HEK293 (cell line): ENCODE data around the gene HS3ST6.

ENCODE experiments used
- ATF2 ChIP-seq: fragments of 450-650 bp; formaldehyde crosslinking; IDR thresholded peaks from 2 replicates; pipeline ENCODE4 v1.5.1; 2016; ENCODE audit warnings: missing biosample characterization, missing genetic modification characterization, low read depth
- REST ChIP-seq: fragments of 450-650 bp; formaldehyde crosslinking; IDR thresholded peaks from 2 replicates; pipeline ENCODE4 v1.5.1; 2016; ENCODE audit warnings: missing biosample characterization, missing genetic modification characterization
- ZNF311 ChIP-seq: fragments of 450-650 bp; formaldehyde crosslinking; IDR thresholded peaks from 2 replicates; pipeline ENCODE4 v1.5.1; 2017; ENCODE audit warnings: missing biosample characterization, missing genetic modification characterization, borderline replicate concordance
- ZNF501 ChIP-seq: fragments of 450-650 bp; formaldehyde crosslinking; IDR thresholded peaks from 2 replicates; pipeline ENCODE4 v1.5.1; 2016; ENCODE audit warnings: missing biosample characterization, missing genetic modification characterization
- ZNF521 ChIP-seq: fragments of 450-650 bp; formaldehyde crosslinking; IDR thresholded peaks from 2 replicates; pipeline ENCODE4 v1.5.1; 2017; ENCODE audit warnings: missing biosample characterization, mild to moderate bottlenecking, missing genetic modification characterization
- ZNF785 ChIP-seq: fragments of 450-650 bp; formaldehyde crosslinking; IDR thresholded peaks from 2 replicates; pipeline ENCODE4 v1.5.1; 2016; ENCODE audit warnings: missing biosample characterization, missing genetic modification characterization
- TF ChIP-seq, protein P1 (sequence below): fragments of 450-650 bp; formaldehyde crosslinking; IDR thresholded peaks from 2 replicates; pipeline ENCODE4 v1.5.1; 2016; ENCODE audit warnings: missing biosample characterization, missing genetic modification characterization
- TF ChIP-seq, protein P2 (sequence below): fragments of 450-650 bp; formaldehyde crosslinking; IDR thresholded peaks from 2 replicates; pipeline ENCODE4 v1.5.1; 2016; ENCODE audit warnings: missing biosample characterization, missing genetic modification characterization
- TF ChIP-seq, protein P3 (sequence below): fragments of 450-650 bp; formaldehyde crosslinking; IDR thresholded peaks from 2 replicates; pipeline ENCODE4 v1.5.1; 2017; ENCODE audit warnings: missing biosample characterization, mild to moderate bottlenecking, missing genetic modification characterization, moderate library complexity

DNA sequence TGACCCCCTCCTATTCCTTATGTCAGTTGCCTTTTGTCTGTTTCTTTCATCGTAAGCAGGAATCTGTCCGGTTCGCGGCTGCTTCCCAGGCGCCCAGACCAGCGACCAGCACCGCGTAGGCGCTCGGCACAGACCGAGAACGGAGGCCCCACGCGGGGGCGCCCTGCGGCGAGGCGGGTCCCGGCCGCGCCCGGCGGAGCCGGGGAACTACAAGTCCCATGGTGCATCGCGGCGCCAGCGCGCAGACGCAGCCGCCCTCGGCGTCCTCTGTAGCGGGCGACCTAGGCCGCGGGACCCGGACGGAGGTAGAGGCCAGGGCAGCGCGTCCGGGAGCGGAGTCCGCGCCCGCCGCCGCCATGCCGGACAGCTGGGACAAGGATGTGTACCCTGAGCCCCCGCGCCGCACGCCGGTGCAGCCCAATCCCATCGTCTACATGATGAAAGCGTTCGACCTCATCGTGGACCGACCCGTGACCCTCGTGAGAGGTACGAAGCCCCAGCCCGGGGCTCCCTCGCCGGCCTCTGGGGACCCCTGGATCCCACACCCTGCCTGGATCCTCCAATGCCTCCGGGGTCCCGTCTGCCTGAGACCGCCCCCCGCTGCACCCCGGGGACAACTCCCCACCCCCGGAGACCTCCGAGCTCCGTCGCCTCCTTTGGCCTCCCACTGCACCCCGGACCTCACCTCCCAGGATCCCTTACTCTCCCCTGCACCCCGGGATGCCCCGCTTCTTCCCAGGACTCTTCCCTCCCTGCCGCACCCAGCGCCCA is 41.2 kb upstream of the HS3ST6 start, which contains the start of gene NDUFB10:
- TF ChIP-seq ZNF785 (tag by site-specific recombination), result no peak
- TF ChIP-seq, protein P1, sequence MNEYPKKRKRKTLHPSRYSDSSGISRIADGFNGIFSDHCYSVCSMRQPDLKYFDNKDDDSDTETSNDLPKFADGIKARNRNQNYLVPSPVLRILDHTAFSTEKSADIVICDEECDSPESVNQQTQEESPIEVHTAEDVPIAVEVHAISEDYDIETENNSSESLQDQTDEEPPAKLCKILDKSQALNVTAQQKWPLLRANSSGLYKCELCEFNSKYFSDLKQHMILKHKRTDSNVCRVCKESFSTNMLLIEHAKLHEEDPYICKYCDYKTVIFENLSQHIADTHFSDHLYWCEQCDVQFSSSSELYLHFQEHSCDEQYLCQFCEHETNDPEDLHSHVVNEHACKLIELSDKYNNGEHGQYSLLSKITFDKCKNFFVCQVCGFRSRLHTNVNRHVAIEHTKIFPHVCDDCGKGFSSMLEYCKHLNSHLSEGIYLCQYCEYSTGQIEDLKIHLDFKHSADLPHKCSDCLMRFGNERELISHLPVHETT (tag by site-specific recombination), result no peak; the same call in 1 of the 2 replicates
- TF ChIP-seq REST (tag by site-specific recombination), result peak; percentile 35; the same call in 1 of the 2 replicates
- no peak for TF ChIP-seq ZNF311
- TF ChIP-seq, protein P2, sequence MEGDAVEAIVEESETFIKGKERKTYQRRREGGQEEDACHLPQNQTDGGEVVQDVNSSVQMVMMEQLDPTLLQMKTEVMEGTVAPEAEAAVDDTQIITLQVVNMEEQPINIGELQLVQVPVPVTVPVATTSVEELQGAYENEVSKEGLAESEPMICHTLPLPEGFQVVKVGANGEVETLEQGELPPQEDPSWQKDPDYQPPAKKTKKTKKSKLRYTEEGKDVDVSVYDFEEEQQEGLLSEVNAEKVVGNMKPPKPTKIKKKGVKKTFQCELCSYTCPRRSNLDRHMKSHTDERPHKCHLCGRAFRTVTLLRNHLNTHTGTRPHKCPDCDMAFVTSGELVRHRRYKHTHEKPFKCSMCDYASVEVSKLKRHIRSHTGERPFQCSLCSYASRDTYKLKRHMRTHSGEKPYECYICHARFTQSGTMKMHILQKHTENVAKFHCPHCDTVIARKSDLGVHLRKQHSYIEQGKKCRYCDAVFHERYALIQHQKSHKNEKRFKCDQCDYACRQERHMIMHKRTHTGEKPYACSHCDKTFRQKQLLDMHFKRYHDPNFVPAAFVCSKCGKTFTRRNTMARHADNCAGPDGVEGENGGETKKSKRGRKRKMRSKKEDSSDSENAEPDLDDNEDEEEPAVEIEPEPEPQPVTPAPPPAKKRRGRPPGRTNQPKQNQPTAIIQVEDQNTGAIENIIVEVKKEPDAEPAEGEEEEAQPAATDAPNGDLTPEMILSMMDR (tag by site-specific recombination), result peak; percentile 80
- TF ChIP-seq, protein P3, sequence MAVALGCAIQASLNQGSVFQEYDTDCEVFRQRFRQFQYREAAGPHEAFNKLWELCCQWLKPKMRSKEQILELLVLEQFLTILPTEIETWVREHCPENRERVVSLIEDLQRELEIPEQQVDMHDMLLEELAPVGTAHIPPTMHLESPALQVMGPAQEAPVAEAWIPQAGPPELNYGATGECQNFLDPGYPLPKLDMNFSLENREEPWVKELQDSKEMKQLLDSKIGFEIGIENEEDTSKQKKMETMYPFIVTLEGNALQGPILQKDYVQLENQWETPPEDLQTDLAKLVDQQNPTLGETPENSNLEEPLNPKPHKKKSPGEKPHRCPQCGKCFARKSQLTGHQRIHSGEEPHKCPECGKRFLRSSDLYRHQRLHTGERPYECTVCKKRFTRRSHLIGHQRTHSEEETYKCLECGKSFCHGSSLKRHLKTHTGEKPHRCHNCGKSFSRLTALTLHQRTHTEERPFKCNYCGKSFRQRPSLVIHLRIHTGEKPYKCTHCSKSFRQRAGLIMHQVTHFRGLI, result peak; percentile 64; the same call in 1 of the 2 replicates
- no peak for TF ChIP-seq ZNF521
- no peak for TF ChIP-seq ATF2 (tag by site-specific recombination)
- peak; percentile 52; the same call in 1 of the 2 replicates for TF ChIP-seq ZNF501
